Brain microvascular endothelial cell (primary cell): Measurements from ENCODE around the gene RIPOR3.
"Not testable (repeated sequence)": the region's sequence is repeated elsewhere in the genome, so short reads cannot be mapped to it uniquely, and the experiment has no call there.

ENCODE experiments used
- DNase-seq: peaks from one replicate; pipeline ENCODE4 v3.0.0-alpha.2; 2020
- H3K27ac ChIP-seq: fragments of 250-450 bp; sonication (Bioruptor Pico); 2 replicates; pipeline ENCODE4 v1.5.1; 2020; ENCODE audit warnings: mild to moderate bottlenecking, moderate library complexity
- H3K27me3 ChIP-seq: fragments of 250-450 bp; sonication (Bioruptor Pico); replicated peaks from 2 replicates; pipeline ENCODE4 v1.5.1; 2020; ENCODE audit warnings: mild to moderate bottlenecking
- H3K36me3 ChIP-seq: fragments of 250-450 bp; sonication (Bioruptor Pico); replicated peaks from 2 replicates; pipeline ENCODE4 v1.5.1; 2020; ENCODE audit warnings: mild to moderate bottlenecking
- H3K4me3 ChIP-seq: 2 replicates; pipeline ENCODE4 v1.5.1; 2011; ENCODE audit warnings: low read depth, mild to moderate bottlenecking, control low read depth, low read length, moderate library complexity
- CTCF ChIP-seq: IDR thresholded peaks from 2 replicates; pipeline ENCODE4 v1.5.1; 2011; ENCODE audit warnings: low read depth, mild to moderate bottlenecking, moderate library complexity, low read length, control low read depth, inconsistent platforms; ENCODE audit errors: missing control alignments
- in situ Hi-C: cut with HindIII; loops from 2 replicates; pipeline ENCODE4 v1.10.0; 2017; ENCODE audit warnings: low sequenced_read_pairs, low pct_ligation_motif_present

Gene RIPOR3

GRCh38 chr20:50545126-50545525 lies 146.2 kb downstream of the RIPOR3 start:
- in situ Hi-C loops, result no loop called here
- no peaks in the 10 kb centered on the region for H3K27me3 ChIP-seq
- no peak overlapping the region for H3K27ac ChIP-seq
- TF ChIP-seq CTCF, result no peak
- peaks cover 5% of the 10 kb centered on the region for H3K36me3 ChIP-seq
- DNase-seq, result no peak
- no peak overlapping the region for H3K4me3 ChIP-seq

GRCh38 chr20:50543326-50543725 lies 148.0 kb downstream of the RIPOR3 start:
- H3K36me3 ChIP-seq, result peaks cover under 1% of the 10 kb centered on the region
- H3K27me3 ChIP-seq, result no peaks in the 10 kb centered on the region
- in situ Hi-C loops, result no loop called here
- H3K4me3 ChIP-seq, result no peak overlapping the region
- no peak for DNase-seq
- H3K27ac ChIP-seq, result no peak overlapping the region
- TF ChIP-seq CTCF, result no peak

- TF ChIP-seq CTCF, result no peak
- Histone ChIP-seq H3K4me3 (no peak overlapping the region), H3K27ac (peak overlapping the region; percentile 80), H3K27me3 (no peaks in the 10 kb centered on the region), H3K36me3 (no peaks in the 10 kb centered on the region)
- in situ Hi-C loops, result no loop called here
- DNase-seq, result no peak
Measured at GRCh38 chr20:50541606-50542041, 149.7 kb downstream of the RIPOR3 start.

DNA sequence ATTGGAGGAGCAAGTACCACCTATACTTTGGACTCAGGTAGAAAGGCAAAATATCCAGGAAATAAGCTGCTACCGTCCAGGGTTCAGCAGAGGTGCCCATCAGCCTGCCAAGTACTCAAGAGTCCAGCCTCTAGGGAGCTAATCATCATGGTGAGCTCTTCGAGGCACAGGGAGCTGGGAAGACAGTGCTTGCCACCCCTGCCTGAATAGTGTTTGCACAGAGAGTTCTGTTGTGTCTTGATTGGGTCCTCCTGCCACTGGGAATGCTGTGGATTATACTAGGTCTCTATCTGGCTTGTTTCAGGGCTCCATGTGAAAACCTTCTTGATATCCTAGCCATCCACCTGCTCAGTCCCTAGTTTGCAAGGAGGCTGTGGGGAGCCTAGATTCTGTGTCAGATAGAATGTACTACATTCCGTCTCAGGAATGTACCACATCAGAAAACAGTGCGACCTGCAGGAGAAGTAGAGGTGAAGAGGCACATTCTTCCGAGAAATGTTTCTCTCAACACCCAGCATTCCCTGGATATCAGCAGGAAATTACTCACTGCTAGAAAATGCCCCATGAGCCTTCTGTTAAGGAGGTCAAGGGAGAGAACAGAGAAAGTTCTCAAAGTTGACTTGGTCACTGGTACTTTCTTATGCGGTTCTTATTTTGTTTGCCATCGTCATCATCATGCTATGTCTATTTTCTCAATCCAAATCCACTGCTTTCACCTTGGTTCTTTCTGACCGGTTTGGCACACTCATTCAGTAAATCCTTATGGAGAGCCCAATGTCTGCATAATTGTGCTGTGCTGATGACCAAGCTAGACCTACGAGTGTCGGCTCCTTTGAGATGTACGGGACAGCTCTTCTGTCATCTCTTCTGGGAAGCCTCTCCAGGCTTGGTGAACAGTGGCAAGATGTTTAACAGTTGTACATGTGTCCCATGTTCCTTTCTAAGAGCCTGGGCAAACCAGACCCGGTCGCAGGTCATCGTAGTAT lies 150.4 kb downstream of the RIPOR3 start:
- peak; percentile 46 for TF ChIP-seq CTCF
- H3K27ac ChIP-seq, result peak overlapping the region; percentile 80
- H3K27me3 ChIP-seq, result no peaks in the 10 kb centered on the region
- in situ Hi-C loops, result no loop called here
- no peaks in the 10 kb centered on the region for H3K36me3 ChIP-seq
- no peak overlapping the region for H3K4me3 ChIP-seq
- DNase-seq, result peak; percentile 93

DNA sequence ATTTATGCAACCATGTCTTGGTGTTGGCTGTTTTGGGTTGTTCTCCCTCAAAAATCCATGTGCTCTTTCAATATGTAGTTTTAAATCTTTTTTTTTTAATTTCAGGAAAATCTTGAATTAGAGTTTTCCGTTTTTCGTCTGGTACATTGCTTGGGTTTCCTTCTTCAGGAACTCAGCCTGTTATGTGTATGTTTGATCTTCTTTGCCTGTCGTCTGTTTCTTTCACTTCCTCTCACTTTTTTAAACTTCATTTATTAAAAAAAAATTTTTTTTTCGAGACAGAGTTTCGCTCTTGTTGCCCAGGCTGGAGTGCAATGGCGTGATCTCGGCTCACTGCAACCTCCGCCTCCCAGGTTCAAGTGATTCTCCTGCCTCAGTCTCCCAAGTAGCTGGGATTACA lies 151.5 kb downstream of the RIPOR3 start:
- DNase-seq, H3K36me3 ChIP-seq, H3K27me3 ChIP-seq, H3K4me3 ChIP-seq, in situ Hi-C loops: not testable (repeated sequence)
- H3K27ac ChIP-seq, result peak overlapping the region; percentile 75

DNA sequence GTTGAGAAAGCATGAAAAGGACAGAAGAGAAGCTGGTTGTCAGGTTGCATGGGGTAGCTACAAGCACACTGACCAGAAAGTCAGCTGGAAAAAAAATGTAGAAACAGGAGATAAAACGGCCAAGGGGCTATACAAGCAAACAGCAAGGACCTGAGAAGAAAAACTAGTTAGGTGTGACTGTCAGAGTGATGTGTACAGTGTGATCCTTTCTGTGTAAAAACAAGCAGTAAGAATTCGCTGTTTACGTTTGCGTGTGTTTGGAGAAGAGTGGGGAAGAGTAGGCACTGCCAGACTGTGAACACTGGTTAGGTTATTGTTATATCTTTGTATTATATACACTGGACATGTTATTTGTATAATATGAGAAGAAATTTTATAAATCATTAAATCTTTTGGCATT lies 153.1 kb downstream of the RIPOR3 start:
- in situ Hi-C loops, result no loop called here
- DNase-seq, result no peak
- Histone ChIP-seq H3K27ac (no peak overlapping the region), H3K4me3 (no peak overlapping the region), H3K36me3 (peaks cover 4% of the 10 kb centered on the region), H3K27me3 (no peaks in the 10 kb centered on the region)
- no peak for TF ChIP-seq CTCF
